Ovary (tissue), 3 donors: Measurements from ENCODE around the gene DTHD1.

Source experiments
- CTCF ChIP-seq, 3 donors: fragments of 450-650 bp in 2 of 3; fragments of 200-600 bp in 1 of 3; IDR thresholded peaks; one replicate each; pipeline versions ENCODE4 v1.5.1 to v1.8.0; 2016 to 2022; ENCODE audit warnings: antibody characterized with exemption in 3 of 3, mild to moderate bottlenecking in 1 of 3
- EP300 ChIP-seq: sonication (generic); formaldehyde crosslinking; IDR thresholded peaks from one replicate; pipeline ENCODE4 v1.6.1; 2017; ENCODE audit warnings: antibody characterized with exemption
- POLR2A ChIP-seq: fragments of 450-650 bp; IDR thresholded peaks from one replicate; pipeline ENCODE4 v1.6.1; 2017; ENCODE audit warnings: antibody characterized with exemption, mild to moderate bottlenecking, moderate library complexity
- donor health status: DM: no; HTN: no; CAD: no.

GRCh38 chr4:36281384-36282106 lies at the start of gene DTHD1:
- TF ChIP-seq POLR2A (no peak), CTCF (IDR thresholded peaks at IDR 0.05) (no peak), EP300 (no peak)
